CD1c-positive myeloid dendritic cell (primary cell): ENCODE results near the gene SPAG16.
"Not testable (repeated sequence)": the region's sequence is repeated elsewhere in the genome, so short reads cannot be mapped to it uniquely, and the experiment has no call there.

Source experiments
- DNase-seq: peaks from one replicate; pipeline ENCODE4 v3.0.0-alpha.2; 2016; ENCODE audit errors: extremely low spot score

SPAG16 gene

DNA sequence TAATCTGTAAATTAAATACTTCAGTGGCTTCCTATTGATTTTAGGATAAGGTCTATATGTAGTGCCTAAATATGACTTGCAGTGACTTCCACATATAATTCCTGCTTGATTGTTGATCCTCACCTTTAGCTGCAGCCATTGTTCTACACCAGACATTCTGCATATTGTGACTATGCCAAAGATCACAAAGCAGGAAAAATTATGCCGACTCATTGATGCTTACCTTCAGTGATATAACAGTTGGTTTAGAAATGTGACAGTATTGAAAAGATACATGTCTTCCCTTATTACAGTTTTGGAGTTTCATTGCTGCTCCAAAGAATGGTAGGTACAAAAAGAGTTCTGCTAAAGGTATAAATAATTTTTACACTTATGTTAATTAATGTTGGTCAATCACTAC, 12.3 kb upstream of the SPAG16 start:
- no peak for DNase-seq

GRCh38 chr2:213274143-213274542, 10.1 kb upstream of the SPAG16 start:
- no peak for DNase-seq

GRCh38 chr2:213275265-213275664, 9.0 kb upstream of the SPAG16 start:
- no peak for DNase-seq

DNA sequence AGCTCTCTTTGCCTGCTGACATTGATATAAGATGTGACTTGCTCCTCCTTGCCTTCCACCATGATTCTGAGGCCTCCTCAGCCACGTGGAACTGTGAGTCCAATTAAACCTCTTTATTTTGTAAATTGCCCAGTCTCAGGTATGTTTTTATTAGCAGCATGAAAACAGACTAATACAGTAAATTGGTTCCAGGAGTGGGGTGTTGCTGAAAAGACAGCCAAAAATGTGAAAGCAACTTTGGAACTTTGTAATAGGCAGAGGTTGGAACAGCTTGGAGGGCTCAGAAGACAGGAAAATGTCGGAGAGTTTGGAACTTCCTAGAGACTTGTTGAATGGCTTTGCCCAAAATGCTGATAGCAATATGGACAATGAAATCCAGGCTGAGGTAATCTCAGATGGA, 7.1 kb upstream of the SPAG16 start:
- not testable (repeated sequence) for DNase-seq

- DNase-seq = no peak
These were observed 5.1 kb upstream of the SPAG16 start for GRCh38 chr2:213279116-213279620.

GRCh38 chr2:213279971-213280370, 4.3 kb upstream of the SPAG16 start:
- no peak for DNase-seq

GRCh38 chr2:213281156-213281555, 3.1 kb upstream of the SPAG16 start:
- DNase-seq = no peak

DNA sequence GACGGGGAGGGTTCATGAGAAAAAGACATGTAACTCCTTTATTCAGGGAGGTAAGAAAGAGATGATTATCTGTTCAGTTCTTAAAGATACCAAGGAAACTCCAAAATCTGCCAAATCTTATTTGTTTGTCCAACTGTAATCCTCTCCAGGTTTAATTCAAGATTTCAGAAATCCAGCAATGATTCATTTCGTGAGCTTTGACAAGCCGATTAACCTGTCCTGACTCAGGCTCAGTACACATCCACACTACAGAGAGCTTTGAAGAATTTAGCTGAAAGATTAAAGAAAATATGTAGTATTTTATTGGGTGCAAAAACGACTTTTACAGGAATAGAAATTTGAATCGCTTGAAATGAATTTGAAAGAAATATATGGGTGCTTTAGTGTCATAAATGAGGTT, 1.1 kb downstream of the SPAG16 start:
- no peak for DNase-seq

DNA sequence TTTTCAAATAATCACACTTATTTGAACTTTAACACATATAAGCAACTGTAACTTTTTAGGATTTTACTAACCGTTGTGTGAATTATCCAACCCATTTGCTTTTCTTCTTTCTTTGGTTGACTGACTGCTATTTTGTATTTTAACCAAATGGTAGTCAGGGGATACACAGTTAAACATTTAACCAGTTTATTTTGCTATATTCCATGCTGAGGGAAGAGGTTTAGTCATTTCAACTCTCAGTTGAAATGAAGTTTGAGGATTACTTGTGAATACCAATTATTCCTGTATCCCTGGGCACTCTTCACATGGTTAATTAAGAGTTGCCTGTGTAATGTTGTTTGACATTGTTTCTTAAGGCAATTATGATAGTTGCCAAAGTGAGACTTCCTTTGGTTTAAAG, 1.9 kb downstream of the SPAG16 start:
- DNase-seq = no peak

DNA sequence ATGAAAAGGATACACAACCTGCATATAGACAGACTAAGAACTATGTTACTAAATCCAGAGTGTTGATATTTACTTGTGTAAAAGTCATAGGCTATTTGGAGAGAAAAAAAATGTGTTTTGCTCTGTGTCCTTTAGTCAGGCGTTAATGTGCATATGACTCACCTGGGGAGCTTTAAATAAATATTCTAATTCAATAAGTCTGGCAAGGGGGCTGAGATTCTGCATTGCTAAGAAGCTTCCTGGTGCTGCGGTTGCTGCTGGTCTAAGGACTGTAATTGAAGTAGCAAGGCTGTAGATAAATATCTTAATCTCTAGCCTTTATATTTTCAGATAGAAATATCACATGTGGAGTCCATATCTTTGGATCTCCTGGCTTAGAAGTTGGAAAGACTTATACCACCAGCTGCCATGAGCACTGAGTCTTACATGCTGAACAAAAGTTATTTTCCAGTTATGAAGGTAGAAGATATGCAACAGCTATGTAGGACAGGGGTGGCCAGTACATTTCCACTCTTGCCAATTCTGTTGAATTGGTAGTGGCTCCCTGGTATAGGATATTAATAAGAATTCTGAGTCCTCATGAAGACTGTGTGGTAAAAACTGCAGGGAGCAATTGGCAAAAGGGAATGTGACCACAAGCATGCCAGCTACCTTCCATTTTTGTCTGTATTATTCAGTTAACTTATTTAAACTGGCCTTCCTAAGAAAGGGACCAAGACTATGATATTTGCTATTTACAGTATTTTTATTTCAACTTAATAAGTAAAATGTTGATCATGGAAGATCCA, 4.8 kb downstream of the SPAG16 start:
- DNase-seq = no peak

DNA sequence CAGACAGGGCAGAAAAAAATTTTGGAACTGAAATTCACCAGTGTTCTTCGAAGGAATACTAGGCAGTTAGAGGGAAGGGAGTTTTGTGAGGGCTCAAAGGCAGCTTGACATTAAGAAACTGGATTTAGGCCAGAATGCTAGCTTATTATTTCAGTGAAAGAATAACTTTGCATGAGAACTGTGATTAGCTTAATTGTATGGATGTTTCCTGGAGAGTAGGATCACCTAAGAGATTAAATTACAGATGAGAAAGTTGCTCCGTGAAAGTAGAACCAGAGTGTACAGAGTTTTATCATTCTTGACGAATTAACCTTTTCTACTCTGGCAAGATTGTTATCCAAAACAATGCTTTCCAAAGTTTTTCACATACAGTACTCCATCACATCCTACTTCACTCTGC, 6.2 kb downstream of the SPAG16 start:
- DNase-seq = no peak

DNA sequence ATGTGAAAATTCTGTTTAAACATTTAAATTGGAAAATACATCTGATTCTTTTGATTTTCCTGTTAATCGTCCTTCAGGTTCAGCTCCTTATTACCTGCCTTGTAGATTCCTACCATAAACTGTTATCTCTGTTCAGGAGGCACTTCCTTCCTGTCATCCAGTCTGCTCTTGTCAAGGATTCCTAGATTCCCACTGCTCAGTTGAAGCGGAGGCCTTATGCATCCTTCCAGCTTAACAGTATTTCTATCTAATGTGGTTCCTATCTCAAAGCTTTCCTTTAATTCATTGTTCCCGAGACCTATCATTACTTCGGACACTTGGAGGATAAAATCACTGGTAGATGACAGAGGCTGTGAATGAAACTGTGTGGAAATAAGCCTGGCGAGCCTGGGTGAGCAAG, 12.0 kb downstream of the SPAG16 start:
- DNase-seq = no peak

- DNase-seq = no peak
These were observed 22.2 kb downstream of the SPAG16 start for GRCh38 chr2:213306316-213306942.

DNA sequence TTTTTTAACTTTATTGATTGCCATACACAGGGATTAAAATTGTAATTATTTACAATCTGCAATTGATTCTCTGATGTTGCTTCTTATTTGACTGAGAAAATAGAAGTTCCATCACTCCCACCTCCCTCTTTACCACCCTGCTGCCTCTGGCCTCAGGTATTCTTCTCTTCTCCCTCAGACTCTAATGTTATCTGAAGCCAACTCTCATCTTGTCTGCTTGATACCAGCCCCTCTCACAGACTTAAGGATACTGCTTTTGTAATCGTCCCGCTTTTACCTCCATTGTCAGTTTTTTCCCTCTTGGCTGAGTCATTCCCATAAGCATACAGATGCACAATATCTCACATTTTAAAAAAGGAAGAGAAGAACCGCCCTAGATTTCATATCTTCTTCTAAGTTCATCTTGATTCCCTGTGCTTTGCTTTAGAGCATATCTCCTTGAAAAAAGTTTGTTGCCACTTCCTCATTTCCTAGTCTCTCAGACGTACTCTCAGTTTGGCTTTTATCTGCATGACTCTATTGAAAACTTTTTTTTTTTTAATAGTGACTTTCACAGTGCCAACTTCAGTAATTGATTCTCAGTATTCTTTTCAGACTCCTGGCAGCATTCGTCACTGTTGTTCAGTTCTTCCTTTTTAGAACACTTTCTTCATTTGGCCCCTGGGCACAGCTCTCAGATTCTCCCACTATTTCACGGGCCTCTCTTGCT, 31.1 kb downstream of the SPAG16 start:
- DNase-seq = peak; percentile 7

- no peak for DNase-seq
These were observed 31.9 kb downstream of the SPAG16 start for GRCh38 chr2:213316001-213316735.

- DNase-seq = no peak
These were observed 33.7 kb downstream of the SPAG16 start for GRCh38 chr2:213317929-213318328.

- DNase-seq = no peak
These were observed 36.3 kb downstream of the SPAG16 start for GRCh38 chr2:213320604-213321003.

- no peak for DNase-seq
These were observed 52.0 kb downstream of the SPAG16 start for GRCh38 chr2:213336253-213336770.

DNA sequence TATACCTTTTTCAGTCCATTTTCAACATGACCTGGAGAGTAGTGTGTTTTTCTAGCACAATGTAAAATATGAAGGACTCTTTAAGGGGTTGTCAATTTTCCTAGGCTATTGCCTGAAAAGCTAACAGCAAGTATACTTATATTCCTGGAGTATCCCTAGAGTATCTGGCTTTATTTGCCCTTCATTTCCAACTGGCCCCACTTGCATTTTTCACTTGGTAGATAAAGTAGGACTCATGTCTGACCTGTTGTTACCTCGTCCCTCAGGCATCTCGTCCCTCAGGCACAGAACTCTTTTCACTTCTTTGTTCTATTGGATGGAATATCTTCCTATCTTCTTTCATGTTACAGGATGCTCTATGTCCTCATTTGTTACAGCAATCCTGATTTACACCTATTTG, 69.2 kb downstream of the SPAG16 start:
- no peak for DNase-seq

DNA sequence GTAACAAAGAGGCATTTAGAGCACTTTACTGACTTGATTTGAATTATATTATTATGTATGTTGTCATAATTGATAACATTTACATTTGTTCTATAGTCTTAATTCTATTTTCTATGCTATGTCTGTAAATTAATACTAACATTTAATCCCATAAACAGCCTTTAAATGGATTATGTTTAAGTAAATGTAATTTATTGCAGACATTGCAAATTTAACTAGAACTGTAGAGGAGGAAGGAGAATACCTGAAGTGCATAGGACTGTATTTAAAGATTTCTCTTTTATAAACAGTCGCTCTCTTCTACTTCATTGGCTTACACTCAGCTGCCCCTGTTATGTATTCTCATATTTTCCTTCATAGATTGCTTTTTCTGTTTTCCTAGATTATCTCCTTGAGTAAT, 92.4 kb downstream of the SPAG16 start:
- no peak for DNase-seq

DNA sequence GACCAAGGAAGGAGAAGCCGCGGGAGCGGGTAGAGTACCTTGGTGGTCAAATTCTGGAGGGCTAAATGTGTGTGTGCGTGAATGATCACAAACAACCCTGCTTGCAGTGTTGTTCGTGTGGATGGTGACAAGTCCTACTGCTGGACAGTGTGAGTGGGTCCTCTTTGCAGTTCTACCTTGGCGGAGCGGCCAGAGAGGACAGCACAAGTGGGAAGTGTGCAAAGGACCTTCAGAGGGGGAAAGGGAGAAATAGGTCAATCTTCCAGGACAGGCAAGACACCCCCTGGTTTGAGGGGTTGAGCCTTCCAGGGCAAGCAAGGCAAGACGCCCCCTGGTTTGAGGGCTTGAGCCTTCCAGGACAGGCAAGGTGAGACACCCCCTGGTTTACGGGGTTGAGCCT, 122.8 kb downstream of the SPAG16 start:
- DNase-seq = not testable (repeated sequence)
